MM.1S (cell line): ENCODE measurements around the gene SEMA4B.
"Not testable (repeated sequence)": the region's sequence is repeated elsewhere in the genome, so short reads cannot be mapped to it uniquely, and the experiment has no call there.

Source experiments
- DNase-seq: peaks from one replicate; pipeline ENCODE4 v3.0.0-alpha.2; 2015
- H2AFZ ChIP-seq: fragments of 300-600 bp; sonication (generic); 2 replicates; pipeline ENCODE4 v1.6.0; 2016; ENCODE audit warnings: antibody characterized with exemption, low read length
- H3F3A ChIP-seq: fragments of 300-600 bp; sonication (generic); 2 replicates; pipeline ENCODE4 v1.6.1; 2016; ENCODE audit warnings: mild to moderate bottlenecking, antibody characterized with exemption, low read length, moderate library complexity, mixed read lengths; ENCODE audit not compliant: insufficient read depth
- H3K27ac ChIP-seq: fragments of 300-600 bp; sonication (generic); 2 replicates; pipeline ENCODE4 v1.5.1; 2016; ENCODE audit warnings: mild to moderate bottlenecking, low read length
- H3K27me3 ChIP-seq: fragments of 300-600 bp; sonication (generic); replicated peaks from 2 replicates; pipeline ENCODE4 v1.6.0; 2016; ENCODE audit warnings: low read length; ENCODE audit not compliant: insufficient read depth
- H3K36me3 ChIP-seq: fragments of 300-600 bp; sonication (generic); replicated peaks from 2 replicates; pipeline ENCODE4 v1.6.1; 2016; ENCODE audit warnings: mild to moderate bottlenecking, low read length, mixed read lengths; ENCODE audit not compliant: insufficient read depth
- H3K4me1 ChIP-seq: fragments of 300-600 bp; sonication (generic); 2 replicates; pipeline ENCODE4 v1.6.1; 2016; ENCODE audit warnings: low read length, mixed read lengths
- H3K4me2 ChIP-seq: fragments of 300-600 bp; sonication (generic); 2 replicates; pipeline ENCODE4 v1.6.0; 2016; ENCODE audit warnings: low read depth, low read length
- H3K4me3 ChIP-seq: fragments of 300-600 bp; sonication (generic); 2 replicates; pipeline ENCODE4 v1.5.1; 2016; ENCODE audit warnings: low read length, mixed read lengths
- H3K79me2 ChIP-seq: fragments of 300-600 bp; sonication (generic); 2 replicates; pipeline ENCODE4 v1.6.1; 2016; ENCODE audit warnings: mixed run types, low read length, mixed read lengths
- H3K9ac ChIP-seq: fragments of 300-600 bp; sonication (generic); 2 replicates; pipeline ENCODE4 v1.6.1; 2016; ENCODE audit warnings: low read length, mixed read lengths
- H3K9me2 ChIP-seq: fragments of 300-600 bp; sonication (generic); replicated peaks from 2 replicates; pipeline ENCODE4 v1.6.1; 2016; ENCODE audit warnings: mild to moderate bottlenecking, low read length, mixed read lengths; ENCODE audit not compliant: insufficient read depth
- H3K9me3 ChIP-seq: fragments of 300-600 bp; sonication (generic); replicated peaks from 2 replicates; pipeline ENCODE4 v1.6.1; 2016; ENCODE audit warnings: mild to moderate bottlenecking, low read length, mixed read lengths; ENCODE audit not compliant: insufficient read depth
- H4K20me1 ChIP-seq: fragments of 300-600 bp; sonication (generic); 2 replicates; pipeline ENCODE4 v1.6.1; 2016; ENCODE audit warnings: mild to moderate bottlenecking, low read length, moderate library complexity, mixed read lengths; ENCODE audit not compliant: insufficient read depth
- EZH2 ChIP-seq: fragments of 300-600 bp; sonication (generic); optimal IDR thresholded peaks from 2 replicates; pipeline ENCODE3; 2017; ENCODE audit warnings: low read depth, mild to moderate bottlenecking, antibody characterized with exemption, low read length, mixed read lengths
- EZH2phosphoT487 ChIP-seq: fragments of 300-600 bp; sonication (generic); IDR thresholded peaks from 2 replicates; pipeline ENCODE4 v1.6.1; 2018; ENCODE audit warnings: antibody characterized with exemption, low read length
- TF ChIP-seq, protein P1 (sequence below): fragments of 300-600 bp; sonication (generic); IDR thresholded peaks from 2 replicates; pipeline ENCODE4 v1.5.1; 2016; ENCODE audit warnings: antibody characterized with exemption, low read length, mixed read lengths

SEMA4B gene

DNA sequence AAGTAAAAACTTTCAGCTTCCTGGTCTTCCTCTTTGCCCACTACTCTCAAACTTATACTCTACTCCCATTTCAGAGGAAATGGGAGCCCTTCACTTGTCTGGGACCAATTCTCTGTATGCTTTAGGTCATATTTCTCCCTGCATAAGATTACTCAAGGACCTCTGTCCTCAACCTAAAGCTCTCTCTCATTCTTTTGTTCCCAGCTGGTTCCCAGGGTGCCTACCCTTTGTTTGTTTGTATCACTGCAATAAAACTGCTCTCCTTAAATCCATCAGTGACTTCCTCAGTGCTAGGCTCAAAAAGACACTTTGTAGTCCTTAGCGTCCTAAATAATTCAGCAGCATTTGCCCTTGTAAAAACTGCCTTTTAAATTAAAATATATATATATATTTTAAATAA lies 67.3 kb downstream of the SEMA4B start:
- Histone ChIP-seq H3K9me3 (no peaks in the 10 kb centered on the region), H2AFZ (no peak overlapping the region), H4K20me1 (peaks cover 6% of the 10 kb centered on the region; the same call in 1 of the 2 replicates), H3K27me3 (no peaks in the 10 kb centered on the region), H3K79me2 (peaks cover 78% of the 10 kb centered on the region), H3K4me3 (no peak overlapping the region), H3K9me2 (no peaks in the 10 kb centered on the region), H3K36me3 (no peaks in the 10 kb centered on the region), H3F3A (0 out of 2 replicates have a peak, but pooled peaks cover 11% of the 10 kb centered on the region), H3K4me2 (peak overlapping the region; percentile 88; the same call in 1 of the 2 replicates), H3K9ac (no peak overlapping the region), H3K4me1 (peaks cover 14% of the 10 kb centered on the region), H3K27ac (no peak overlapping the region)
- no peak for DNase-seq
- TF ChIP-seq, protein P1, sequence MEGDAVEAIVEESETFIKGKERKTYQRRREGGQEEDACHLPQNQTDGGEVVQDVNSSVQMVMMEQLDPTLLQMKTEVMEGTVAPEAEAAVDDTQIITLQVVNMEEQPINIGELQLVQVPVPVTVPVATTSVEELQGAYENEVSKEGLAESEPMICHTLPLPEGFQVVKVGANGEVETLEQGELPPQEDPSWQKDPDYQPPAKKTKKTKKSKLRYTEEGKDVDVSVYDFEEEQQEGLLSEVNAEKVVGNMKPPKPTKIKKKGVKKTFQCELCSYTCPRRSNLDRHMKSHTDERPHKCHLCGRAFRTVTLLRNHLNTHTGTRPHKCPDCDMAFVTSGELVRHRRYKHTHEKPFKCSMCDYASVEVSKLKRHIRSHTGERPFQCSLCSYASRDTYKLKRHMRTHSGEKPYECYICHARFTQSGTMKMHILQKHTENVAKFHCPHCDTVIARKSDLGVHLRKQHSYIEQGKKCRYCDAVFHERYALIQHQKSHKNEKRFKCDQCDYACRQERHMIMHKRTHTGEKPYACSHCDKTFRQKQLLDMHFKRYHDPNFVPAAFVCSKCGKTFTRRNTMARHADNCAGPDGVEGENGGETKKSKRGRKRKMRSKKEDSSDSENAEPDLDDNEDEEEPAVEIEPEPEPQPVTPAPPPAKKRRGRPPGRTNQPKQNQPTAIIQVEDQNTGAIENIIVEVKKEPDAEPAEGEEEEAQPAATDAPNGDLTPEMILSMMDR, result no peak
- TF ChIP-seq EZH2phosphoT487, result no peak
- no peak for TF ChIP-seq EZH2

DNA sequence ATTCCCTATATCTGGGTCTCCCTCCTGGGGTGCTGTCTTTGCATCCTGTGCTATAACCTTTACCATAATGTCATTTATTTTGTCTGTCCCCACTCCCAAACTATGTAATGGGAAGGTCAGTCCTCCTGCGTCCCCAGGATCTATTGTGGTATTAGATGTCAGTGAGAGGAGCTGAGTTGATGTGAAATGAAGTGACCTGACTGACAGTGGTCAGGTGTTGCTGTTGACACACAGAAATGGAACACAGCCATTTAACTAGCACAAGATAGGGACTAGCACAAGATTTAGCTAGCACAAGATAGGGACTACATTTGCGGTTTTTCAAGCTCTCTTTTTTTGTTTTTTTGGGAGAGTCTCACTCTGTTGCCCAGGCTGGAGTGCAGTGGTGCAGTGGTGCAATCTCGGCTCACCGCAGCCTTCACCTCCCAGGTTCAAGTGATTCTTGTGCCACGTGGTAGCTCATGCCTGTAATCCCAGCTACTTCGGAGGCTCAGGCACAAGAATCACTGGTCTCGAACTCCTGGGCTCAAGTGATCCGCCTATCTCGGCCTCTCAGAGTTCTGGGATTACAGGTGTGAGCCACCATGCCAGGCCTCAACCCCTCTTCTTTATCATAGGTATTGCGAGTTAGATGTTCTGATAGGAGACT lies 69.5 kb downstream of the SEMA4B start:
- H3K9me2 ChIP-seq, result no peaks in the 10 kb centered on the region
- H3K4me2 ChIP-seq, result no peak overlapping the region
- no peaks in the 10 kb centered on the region for H3K36me3 ChIP-seq
- H3F3A ChIP-seq, result 0 out of 2 replicates have a peak, but pooled peaks cover 3% of the 10 kb centered on the region
- H3K4me1 ChIP-seq, result peaks cover 5% of the 10 kb centered on the region; the same call in 1 of the 2 replicates
- no peak overlapping the region for H3K9ac ChIP-seq
- peaks cover 6% of the 10 kb centered on the region; the same call in 1 of the 2 replicates for H4K20me1 ChIP-seq
- no peaks in the 10 kb centered on the region for H3K9me3 ChIP-seq
- H3K79me2 ChIP-seq, result peaks cover 73% of the 10 kb centered on the region
- no peak for DNase-seq
- H3K4me3 ChIP-seq, result no peak overlapping the region
- H3K27me3 ChIP-seq, result no peaks in the 10 kb centered on the region
- H3K27ac ChIP-seq, result no peak overlapping the region
- TF ChIP-seq, protein P1, result no peak
- TF ChIP-seq EZH2, result no peak
- no peak overlapping the region for H2AFZ ChIP-seq

DNA sequence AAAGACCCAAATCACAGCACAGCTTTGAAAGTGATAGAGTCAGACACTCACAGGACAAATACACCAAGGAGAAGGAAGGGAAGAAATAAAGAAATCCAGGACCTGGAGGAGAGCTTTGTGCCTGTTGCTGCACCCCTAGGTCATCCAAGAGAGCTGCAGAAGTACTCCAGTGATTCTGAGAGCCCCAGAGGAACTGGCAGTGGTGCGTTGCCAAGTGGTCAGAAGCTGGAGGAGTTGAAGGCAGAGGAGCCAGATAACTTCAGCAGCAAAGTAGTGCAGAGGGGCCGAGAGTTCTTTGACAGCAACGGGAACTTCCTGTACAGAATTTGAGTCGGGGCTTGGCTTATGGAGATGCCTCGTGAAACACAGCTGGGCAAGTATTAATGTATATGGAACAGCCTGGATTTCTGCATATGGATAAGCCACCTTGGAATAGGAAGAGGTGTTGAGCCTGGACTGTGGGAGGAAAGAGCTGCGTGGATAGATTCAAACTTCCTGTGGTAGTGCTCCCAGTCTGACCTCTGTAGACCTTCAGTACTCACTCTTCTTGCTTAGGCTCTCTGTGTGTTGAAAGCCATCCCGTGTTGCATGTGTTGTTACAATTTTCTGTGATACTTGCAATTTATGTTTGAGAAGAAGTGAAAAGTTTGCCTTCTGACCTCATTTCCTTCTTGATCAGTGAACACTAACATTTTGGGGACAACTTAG lies 70.5 kb downstream of the SEMA4B start:
- Histone ChIP-seq H3F3A (no peaks in the 10 kb centered on the region), H3K4me3 (no peak overlapping the region), H3K9me2 (no peaks in the 10 kb centered on the region), H3K79me2 (peaks cover 63% of the 10 kb centered on the region), H3K9me3 (no peaks in the 10 kb centered on the region), H3K9ac (no peak overlapping the region), H4K20me1 (peaks cover 6% of the 10 kb centered on the region; the same call in 1 of the 2 replicates), H2AFZ (no peak overlapping the region), H3K36me3 (no peaks in the 10 kb centered on the region), H3K4me1 (peaks cover 5% of the 10 kb centered on the region; the same call in 1 of the 2 replicates), H3K27ac (no peak overlapping the region), H3K27me3 (no peaks in the 10 kb centered on the region), H3K4me2 (no peak overlapping the region)
- TF ChIP-seq, protein P1, result no peak
- TF ChIP-seq EZH2 (no peak), EZH2phosphoT487 (no peak)
- no peak for DNase-seq

DNA sequence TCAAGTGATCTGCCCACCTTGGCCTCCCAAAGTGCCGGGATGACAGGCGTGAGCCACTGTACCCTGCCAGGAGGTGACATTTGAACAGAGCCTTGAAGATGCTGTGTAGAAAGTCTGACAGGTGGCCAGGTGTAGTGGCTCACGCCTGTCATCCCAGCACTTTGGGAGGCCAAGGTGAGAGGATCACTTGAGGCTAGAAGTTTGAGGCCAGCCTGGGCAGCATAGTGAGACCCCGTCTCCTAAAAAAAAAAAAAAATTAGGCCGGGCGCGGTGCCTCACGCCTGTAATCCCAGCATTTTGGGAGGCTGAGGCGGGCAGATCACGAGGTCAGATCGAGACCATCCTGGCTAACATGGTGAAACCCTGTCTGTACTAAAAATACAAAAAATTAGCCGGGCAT lies 77.3 kb downstream of the SEMA4B start:
- H3K27ac ChIP-seq, H3K9me3 ChIP-seq, H3K4me1 ChIP-seq, H3K36me3 ChIP-seq, H4K20me1 ChIP-seq, H3K9me2 ChIP-seq, H3K4me3 ChIP-seq, H3K79me2 ChIP-seq, H3F3A ChIP-seq, H3K4me2 ChIP-seq, H3K27me3 ChIP-seq, DNase-seq, H3K9ac ChIP-seq, H2AFZ ChIP-seq: not testable (repeated sequence)
